22Rv1 (cell line): ENCODE data around the gene FAM167B.

Experiments
- ZFX ChIP-seq: fragments of 450-650 bp; IDR thresholded peaks from 2 replicates; pipeline ENCODE4 v1.6.1; 2017; ENCODE audit warnings: antibody characterized with exemption, borderline replicate concordance
- TF ChIP-seq, protein P1 (sequence below): fragments of 450-650 bp; IDR thresholded peaks from 2 replicates; pipeline ENCODE4 v1.5.1; 2017; ENCODE audit warnings: mild to moderate bottlenecking

DNA sequence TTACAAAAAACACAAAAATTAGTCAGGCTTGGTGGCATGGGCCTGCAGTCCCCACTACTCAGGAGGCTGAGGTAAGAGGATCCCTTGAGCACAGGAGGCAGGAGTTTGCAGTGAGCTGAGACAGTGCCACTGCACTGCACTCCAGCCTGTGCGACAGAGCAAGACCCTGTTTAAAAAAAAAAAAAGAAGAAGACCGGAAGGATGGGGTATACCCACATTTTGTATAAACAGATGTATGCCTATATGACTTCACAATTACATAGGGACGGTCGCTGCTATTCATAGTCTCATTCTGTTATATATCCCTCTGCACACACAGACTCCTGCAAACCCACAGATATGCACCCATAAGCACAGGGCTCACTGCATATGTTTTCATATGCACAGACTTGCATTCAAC is 16.7 kb downstream of the FAM167B start:
- TF ChIP-seq, protein P1, sequence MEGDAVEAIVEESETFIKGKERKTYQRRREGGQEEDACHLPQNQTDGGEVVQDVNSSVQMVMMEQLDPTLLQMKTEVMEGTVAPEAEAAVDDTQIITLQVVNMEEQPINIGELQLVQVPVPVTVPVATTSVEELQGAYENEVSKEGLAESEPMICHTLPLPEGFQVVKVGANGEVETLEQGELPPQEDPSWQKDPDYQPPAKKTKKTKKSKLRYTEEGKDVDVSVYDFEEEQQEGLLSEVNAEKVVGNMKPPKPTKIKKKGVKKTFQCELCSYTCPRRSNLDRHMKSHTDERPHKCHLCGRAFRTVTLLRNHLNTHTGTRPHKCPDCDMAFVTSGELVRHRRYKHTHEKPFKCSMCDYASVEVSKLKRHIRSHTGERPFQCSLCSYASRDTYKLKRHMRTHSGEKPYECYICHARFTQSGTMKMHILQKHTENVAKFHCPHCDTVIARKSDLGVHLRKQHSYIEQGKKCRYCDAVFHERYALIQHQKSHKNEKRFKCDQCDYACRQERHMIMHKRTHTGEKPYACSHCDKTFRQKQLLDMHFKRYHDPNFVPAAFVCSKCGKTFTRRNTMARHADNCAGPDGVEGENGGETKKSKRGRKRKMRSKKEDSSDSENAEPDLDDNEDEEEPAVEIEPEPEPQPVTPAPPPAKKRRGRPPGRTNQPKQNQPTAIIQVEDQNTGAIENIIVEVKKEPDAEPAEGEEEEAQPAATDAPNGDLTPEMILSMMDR, result no peak
- TF ChIP-seq ZFX, result no peak
